Left lung (tissue), 10 donors: ENCODE measurements around the gene CTIF. TPM values are rescaled to one million over a fixed set of nuclear protein-coding genes. Genes with fewer than 3 reads are reported as not detected.

ENCODE experiments used
- ATAC-seq: fragments of 200-7000 bp; cut with Tn5 transposase; one replicate; pipeline ENCODE4 v1.9.1; 2020; ENCODE audit warnings: moderate library complexity
- DNase-seq, 4 donors: peaks; one replicate each; pipeline ENCODE4 v3.0.0-alpha.2; 2013 to 2020
- H3K27ac ChIP-seq, 2 donors: fragments of 200-600 bp; sonication (generic) in 1 of 2; one replicate each; pipeline versions ENCODE4 v1.5.0 to v1.8.0; 2020 to 2021
- H3K27me3 ChIP-seq, 2 donors: fragments of 200-600 bp; sonication (generic) in 1 of 2; one replicate each; pipeline versions ENCODE4 v1.5.0 to v1.8.0; 2020 to 2021
- H3K36me3 ChIP-seq, 2 donors: fragments of 200-600 bp; sonication (generic) in 1 of 2; one replicate each; pipeline versions ENCODE4 v1.5.0 to v1.8.0; 2020 to 2021
- H3K4me1 ChIP-seq, 2 donors: fragments of 200-600 bp; one replicate each; pipeline ENCODE4 v1.8.0; 2021
- H3K4me3 ChIP-seq, 2 donors: fragments of 200-600 bp; sonication (generic) in 1 of 2; one replicate each; pipeline versions ENCODE4 v1.5.0 to v1.8.0; 2020 to 2021; ENCODE audit warnings: mild to moderate bottlenecking in 1 of 2
- H3K9me3 ChIP-seq, 2 donors: fragments of 200-600 bp; sonication (generic) in 1 of 2; one replicate each; pipeline versions ENCODE4 v1.5.0 to v1.8.0; 2020 to 2021
- CTCF ChIP-seq, 2 donors: fragments of 200-600 bp; sonication (generic) in 1 of 2; IDR thresholded peaks; one replicate each; pipeline versions ENCODE4 v1.5.0 to v1.8.0; 2021; ENCODE audit warnings: antibody characterized with exemption in 2 of 2
- intact Hi-C, 2 donors: fragments of 100-400 bp; cut with DNase I; formaldehyde crosslinking; loops; one replicate each; pipeline versions ENCODE4 v1.11.2 to v1.14.2; 2022
- polyA plus RNA-seq, 6 donors: library from polyadenylated mRNA; unstranded; fragments of 120-200 nt; gene quantifications; one replicate each; pipeline ENCODE4 v1.2.1, GENCODE V29; 2013; ENCODE audit not compliant: insufficient read length in 6 of 6
- total RNA-seq, 2 donors: library from RNA; stranded (reverse); fragmentation: NEBNext Ultra II Directional; extraction: Animal tissue kit (Norgen Biotek cat#: 25700); gene quantifications; one replicate each; pipeline ENCODE4 v1.2.1, GENCODE V29; 2021
- donor health status: DM: no; HTN: yes; CAD: no.
- donor health status: DM: no; HTN: no; CAD: no.

The CTIF gene
- total and polyA plus RNA-seq, 8 donors, result 24.9 to 46.1 (median 34.9) TPM

GRCh38 chr18:48531908-48532307, 6.9 kb upstream of the CTIF start:
- no peak for DNase-seq
- TF ChIP-seq CTCF (IDR thresholded peaks at IDR 0.05), result no peak
- ATAC-seq, result no peak
- Histone ChIP-seq H3K27ac (no peak overlapping the region), H3K27me3 (peaks cover 0 to 2% of the 10 kb centered on the region in 2 donors), H3K36me3 (no peaks in the 10 kb centered on the region), H3K9me3 (no peaks in the 10 kb centered on the region), H3K4me3 (no peak overlapping the region), H3K4me1 (no peaks in the 10 kb centered on the region)
- intact Hi-C loops, result no loop called here

DNA sequence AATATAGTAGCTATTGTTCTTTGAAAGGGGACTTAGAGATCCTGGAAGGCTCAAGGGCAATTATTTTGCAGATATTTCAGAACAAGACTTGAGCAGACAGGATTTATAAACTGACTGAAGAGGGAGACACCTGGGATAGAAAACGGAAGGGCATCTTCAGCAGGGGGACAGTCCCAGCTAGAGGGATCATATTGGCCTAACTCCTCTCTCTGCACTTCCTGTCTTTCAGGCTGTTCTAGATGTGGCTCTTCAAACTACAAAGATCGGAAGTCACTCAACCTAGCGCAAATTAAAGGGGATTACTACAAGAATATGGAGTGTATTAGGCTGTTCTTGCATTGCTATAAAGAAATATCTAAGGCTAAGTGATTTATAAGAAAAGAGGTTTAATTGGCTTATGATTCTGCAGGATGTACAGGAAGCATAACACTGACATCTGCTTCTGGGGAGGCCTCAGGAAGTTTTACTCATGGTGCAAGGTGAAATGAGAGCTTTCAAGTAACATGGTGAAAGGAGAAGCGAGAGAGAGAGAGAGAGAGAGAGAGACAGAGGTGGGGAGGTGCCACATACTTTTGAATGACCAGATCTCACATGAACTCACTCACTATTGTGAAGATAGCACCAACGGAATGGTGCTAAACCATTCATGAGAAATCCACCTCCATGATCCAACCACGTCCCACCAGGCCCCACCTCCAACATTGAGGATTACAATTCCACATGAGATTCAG, 5.3 kb upstream of the CTIF start:
- H3K36me3 ChIP-seq, result no peaks in the 10 kb centered on the region
- H3K9me3 ChIP-seq, result no peaks in the 10 kb centered on the region
- DNase-seq (no peak), ATAC-seq (no peak)
- no peak overlapping the region for H3K27ac ChIP-seq
- no peaks in the 10 kb centered on the region for H3K27me3 ChIP-seq
- no peak overlapping the region for H3K4me3 ChIP-seq
- no peak for TF ChIP-seq CTCF (IDR thresholded peaks at IDR 0.05)
- peaks cover 0 to 4% of the 10 kb centered on the region in 2 donors for H3K4me1 ChIP-seq
- intact Hi-C loops, result no loop called here

DNA sequence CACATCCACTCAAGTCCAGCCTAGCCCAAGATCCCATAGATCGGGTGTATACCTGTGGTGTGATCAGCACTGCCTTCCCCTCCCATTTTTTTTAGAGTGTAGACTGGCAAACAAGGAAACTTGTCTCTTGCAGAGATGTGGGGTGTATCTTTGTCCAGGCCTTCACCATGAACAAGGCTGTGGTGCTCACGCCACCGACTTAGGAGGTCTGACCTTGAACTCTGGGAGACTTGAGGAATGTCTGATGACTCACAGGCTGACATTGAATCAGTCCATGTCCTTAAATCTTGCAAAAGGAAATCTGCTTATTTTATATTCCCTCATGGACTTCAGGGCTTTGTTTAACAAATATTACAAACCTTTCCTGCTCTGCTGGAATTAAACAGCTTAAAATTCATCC, 4.5 kb upstream of the CTIF start:
- Histone ChIP-seq H3K27ac (no peak overlapping the region), H3K9me3 (no peaks in the 10 kb centered on the region), H3K36me3 (no peaks in the 10 kb centered on the region), H3K27me3 (no peaks in the 10 kb centered on the region), H3K4me1 (peaks cover 0 to 6% of the 10 kb centered on the region in 2 donors), H3K4me3 (no peak overlapping the region)
- TF ChIP-seq CTCF (IDR thresholded peaks at IDR 0.05), result no peak
- ATAC-seq, result no peak
- intact Hi-C loops, result no loop called here
- no peak for DNase-seq

- no peak for TF ChIP-seq CTCF (IDR thresholded peaks at IDR 0.05)
- no peak for ATAC-seq
- no peak overlapping the region for H3K27ac ChIP-seq
These were observed 2.9 kb upstream of the CTIF start for GRCh38 chr18:48535956-48536355.

DNA sequence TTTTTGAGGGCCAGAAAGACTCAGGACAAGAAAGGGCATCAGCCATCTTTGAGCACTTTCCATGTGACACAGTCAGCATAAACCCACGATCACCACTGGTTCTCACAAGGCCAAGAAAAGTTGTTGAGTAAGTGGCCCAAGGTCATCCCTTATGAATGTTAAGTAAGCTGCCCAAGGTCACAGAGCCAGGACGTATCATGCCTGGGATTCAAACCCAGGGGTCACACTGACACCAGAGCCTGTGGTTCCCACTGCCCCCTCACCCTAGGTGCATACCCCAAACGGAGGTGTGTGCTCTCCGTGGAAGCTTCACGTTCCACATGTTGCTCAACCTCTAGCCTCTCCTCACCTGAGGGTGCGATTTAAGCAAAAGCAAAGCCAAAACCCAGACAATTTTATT, 2.3 kb upstream of the CTIF start:
- Histone ChIP-seq H3K9me3 (no peaks in the 10 kb centered on the region), H3K4me3 (no peak overlapping the region), H3K36me3 (no peaks in the 10 kb centered on the region), H3K27me3 (peaks cover 0 to 5% of the 10 kb centered on the region in 2 donors), H3K27ac (no peak overlapping the region), H3K4me1 (peaks cover 4 to 6% of the 10 kb centered on the region in 2 donors)
- DNase-seq (no peak), ATAC-seq (no peak)
- no peak for TF ChIP-seq CTCF (IDR thresholded peaks at IDR 0.05)
- intact Hi-C loops, result no loop called here

More at GRCh38 chr18:48535956-48536355, 2.9 kb upstream of the CTIF start:
- intact Hi-C loops, result no loop called here
- no peaks in the 10 kb centered on the region for H3K36me3 ChIP-seq
- H3K4me1 ChIP-seq, result peaks cover 0 to 6% of the 10 kb centered on the region in 2 donors
- H3K9me3 ChIP-seq, result no peaks in the 10 kb centered on the region
- H3K4me3 ChIP-seq, result no peak overlapping the region
- peaks cover 0 to 5% of the 10 kb centered on the region in 2 donors for H3K27me3 ChIP-seq
- no peak for DNase-seq
